HG03457 (cell line): Measurements from ENCODE around the gene THSD4.
"Not testable (repeated sequence)": the region's sequence is repeated elsewhere in the genome, so short reads cannot be mapped to it uniquely, and the experiment has no call there.

Experiments used
- ATAC-seq: cut with Tn5 transposase; IDR thresholded peaks from one replicate; pipeline ENCODE4 v1.9.1; 2021; ENCODE audit warnings: moderate number of reproducible peaks; ENCODE audit not compliant: unreplicated experiment

Gene THSD4

DNA sequence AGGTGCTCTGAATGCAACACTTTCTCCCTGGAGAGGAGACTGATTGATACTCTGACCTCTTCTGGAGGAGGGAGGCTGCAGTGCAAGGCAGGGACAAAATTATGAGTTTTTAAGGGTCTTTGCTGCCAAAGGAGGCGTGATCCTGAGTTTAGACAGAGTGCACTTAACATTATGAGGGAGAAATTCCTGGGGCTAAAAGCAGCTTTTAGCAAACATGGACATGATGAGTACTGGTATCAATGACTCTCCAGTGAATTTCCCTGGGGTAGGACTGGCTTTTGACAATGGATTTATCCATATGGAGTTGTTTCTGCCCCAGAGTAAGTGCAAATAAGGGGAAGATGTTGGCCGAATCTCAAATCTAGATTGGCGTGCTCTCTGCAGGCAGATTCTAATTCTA, 133.1 kb downstream of the THSD4 start:
- no peak for ATAC-seq

GRCh38 chr15:71249986-71250385, 134.7 kb downstream of the THSD4 start:
- no peak for ATAC-seq

DNA sequence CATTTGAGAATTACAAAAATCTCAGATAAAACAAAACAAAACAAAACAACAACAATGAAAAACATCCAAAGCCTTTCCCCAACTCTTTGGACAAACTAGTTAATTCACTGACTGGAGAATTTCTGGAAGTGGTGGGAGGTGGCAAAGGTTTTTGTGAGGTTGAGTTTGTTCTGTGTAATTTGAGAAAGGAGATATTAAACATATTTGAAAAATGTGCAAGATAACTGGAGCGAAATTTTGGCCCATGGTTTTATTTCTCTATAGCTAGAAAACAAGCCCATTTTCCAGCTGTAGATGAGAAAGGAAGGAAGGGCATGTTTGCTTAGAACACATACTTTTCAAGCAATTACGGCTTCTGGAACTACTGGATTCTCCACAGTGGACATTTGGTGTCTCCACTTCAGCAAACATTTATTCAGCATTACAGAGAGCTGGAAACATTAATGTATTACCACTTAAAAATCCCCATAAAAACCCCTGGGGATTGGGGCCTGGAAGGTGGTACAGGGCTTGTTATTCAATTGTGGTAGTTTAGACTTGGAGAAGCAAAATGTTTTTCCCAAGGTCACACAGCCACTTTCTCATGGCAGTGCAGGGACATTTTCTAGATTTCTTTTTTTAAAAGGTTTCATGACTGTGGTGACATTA, 135.8 kb downstream of the THSD4 start:
- no peak for ATAC-seq

DNA sequence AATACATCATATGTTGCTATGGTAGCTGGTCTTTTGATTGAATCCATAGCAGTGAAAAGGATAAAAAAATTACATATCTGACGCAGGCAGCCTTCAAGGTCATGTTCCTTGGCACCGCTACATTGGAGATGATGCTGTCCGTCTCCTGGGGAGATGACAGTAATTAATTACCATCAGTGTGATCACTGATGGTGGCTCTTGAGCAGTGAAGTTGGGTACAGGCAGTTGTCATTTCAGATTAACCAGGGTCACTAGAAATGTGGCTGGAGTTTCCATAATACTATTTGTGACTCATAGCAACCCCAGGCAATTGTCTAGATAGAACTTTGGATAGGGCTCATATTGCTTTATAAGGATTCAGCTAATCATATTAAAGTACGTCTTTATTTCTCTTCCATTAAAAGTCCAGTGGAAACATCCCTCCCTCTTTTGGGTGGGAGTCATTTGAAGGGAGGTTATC, 136.3 kb downstream of the THSD4 start:
- no peak for ATAC-seq

GRCh38 chr15:71252044-71252739, 136.9 kb downstream of the THSD4 start:
- no peak for ATAC-seq

- no peak for ATAC-seq
Measured at GRCh38 chr15:71252740-71253047, 137.4 kb downstream of the THSD4 start.

DNA sequence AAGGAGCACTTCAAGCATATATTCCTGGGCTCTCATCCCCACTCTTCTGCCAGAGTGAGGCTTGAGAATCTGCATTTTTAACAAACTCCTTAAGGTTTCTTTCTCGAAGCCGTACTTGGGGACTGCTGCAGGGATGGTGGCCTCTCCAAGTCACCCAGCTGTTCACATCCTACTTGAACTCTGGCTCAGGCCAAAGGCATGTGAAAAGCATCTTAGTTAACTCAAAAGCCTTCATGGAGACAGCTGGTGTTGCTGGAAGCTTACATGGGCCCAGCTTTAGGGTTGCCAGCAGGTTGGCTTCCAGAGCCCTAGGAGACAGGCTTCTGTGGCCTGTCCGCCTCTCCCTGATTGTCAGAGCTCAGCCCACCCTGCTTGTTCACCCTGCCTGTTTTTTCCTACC, 139.2 kb downstream of the THSD4 start:
- no peak for ATAC-seq

GRCh38 chr15:71256934-71257664, 141.8 kb downstream of the THSD4 start:
- ATAC-seq, result no peak

DNA sequence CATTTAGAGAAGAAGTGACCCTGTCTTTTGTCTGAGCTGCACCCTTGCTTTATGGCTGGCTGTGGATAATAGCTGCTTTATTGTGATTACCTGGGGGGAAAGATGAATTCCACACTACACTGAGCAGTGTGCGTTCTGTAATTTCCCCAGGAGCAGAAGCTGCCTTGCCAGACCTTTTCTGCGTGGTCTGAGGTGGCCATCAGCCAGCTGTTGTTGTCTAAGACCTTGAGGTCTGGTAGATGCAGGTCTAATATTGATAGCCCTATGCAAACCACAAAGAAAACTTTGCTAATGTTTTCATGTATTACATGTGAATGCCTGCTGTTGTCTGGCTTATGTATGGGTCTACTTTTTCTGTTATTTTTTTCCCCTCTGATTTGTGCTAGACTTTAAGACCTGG, 144.6 kb downstream of the THSD4 start:
- no peak for ATAC-seq

- ATAC-seq, result no peak
Measured at GRCh38 chr15:71261418-71261817, 146.1 kb downstream of the THSD4 start.

DNA sequence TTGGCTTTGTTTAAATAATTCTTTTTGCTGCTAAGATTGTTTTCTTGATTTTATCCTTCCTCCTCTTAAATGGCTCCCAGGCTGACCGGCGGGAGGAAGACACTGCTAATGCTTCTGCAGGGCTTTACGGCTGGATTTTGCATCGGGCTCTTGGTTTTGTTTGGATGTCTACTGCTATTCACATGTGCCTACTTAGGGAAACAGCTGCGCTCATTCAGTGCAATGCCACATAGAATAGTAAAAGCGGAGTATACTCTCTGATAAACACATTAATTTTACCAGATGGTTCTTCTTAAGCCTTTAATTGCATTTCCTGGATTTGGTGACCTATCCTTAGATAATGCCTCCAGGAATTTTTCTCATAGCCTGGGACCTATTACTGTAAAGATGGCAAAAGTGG, 146.6 kb downstream of the THSD4 start:
- ATAC-seq, result no peak

- ATAC-seq, result no peak
Measured at GRCh38 chr15:71262599-71262998, 147.3 kb downstream of the THSD4 start.

DNA sequence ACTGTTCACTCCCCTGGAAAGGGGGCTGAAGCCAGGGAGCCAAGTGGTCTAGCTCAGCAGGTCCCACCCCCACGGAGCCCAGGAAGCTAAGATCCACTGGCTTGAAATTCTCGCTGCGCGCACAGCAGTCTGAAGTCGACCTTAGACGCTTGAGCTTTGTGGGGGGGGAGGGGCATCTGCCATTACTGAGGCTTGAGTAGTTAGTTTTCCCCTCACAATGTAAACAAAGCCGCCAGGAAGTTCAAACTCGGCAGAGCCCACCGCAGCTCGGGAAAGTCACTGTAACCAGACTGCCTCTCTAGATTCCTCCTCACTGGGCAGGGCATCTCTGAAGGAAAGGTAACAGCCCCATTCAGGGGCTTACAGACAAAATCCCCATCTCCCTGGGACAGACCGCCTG, 150.3 kb downstream of the THSD4 start:
- ATAC-seq, result not testable (repeated sequence)

- ATAC-seq, result no peak
Measured at GRCh38 chr15:71271327-71271726, 156.1 kb downstream of the THSD4 start.

- ATAC-seq, result no peak
Measured at GRCh38 chr15:71272932-71273331, 157.7 kb downstream of the THSD4 start.

GRCh38 chr15:71273731-71274447, 158.6 kb downstream of the THSD4 start:
- no peak for ATAC-seq

- ATAC-seq, result no peak
Measured at GRCh38 chr15:71274448-71274798, 159.2 kb downstream of the THSD4 start.

- no peak for ATAC-seq
Measured at GRCh38 chr15:71275098-71275497, 159.8 kb downstream of the THSD4 start.

- ATAC-seq, result no peak
Measured at GRCh38 chr15:71275566-71276335, 160.5 kb downstream of the THSD4 start.

- no peak for ATAC-seq
Measured at GRCh38 chr15:71276336-71276665, 161.0 kb downstream of the THSD4 start.
